Measurements from ENCODE around the gene ZEB1. TPM values are rescaled to one million over a fixed set of nuclear protein-coding genes. Genes with fewer than 3 reads are reported as not detected.

The ZEB1 gene
- total RNA-seq, 1 experiment from 2014 or later, result 10.3 TPM

- CTCF ChIA-PET, result no interaction called here
- no peak overlapping the region for H3K4me3 Mint-ChIP-seq (ENCODE audit: low read depth, unreplicated experiment)
- intact Hi-C loops (cut with micrococcal nuclease; ENCODE audit: unreplicated experiment), result no loop called here
- TF ChIP-seq CTCF (IDR thresholded peaks at IDR 0.05; ENCODE audit: unreplicated experiment), result no peak
- no peak overlapping the region for H3K27ac Mint-ChIP-seq (ENCODE audit: unreplicated experiment)
- H3K4me1 Mint-ChIP-seq (ENCODE audit: low read depth, unreplicated experiment), result peaks cover 16% of the 10 kb centered on the region
- peaks cover 25% of the 10 kb centered on the region for H3K27me3 Mint-ChIP-seq (ENCODE audit: unreplicated experiment)
- H3K36me3 Mint-ChIP-seq (ENCODE audit: insufficient read depth, unreplicated experiment), result no peaks in the 10 kb centered on the region
- H3K9me3 Mint-ChIP-seq (ENCODE audit: low read depth, unreplicated experiment), result peaks cover 2% of the 10 kb centered on the region
- DNase-seq, result no peak
- BruUV-seq (replicated peaks), result no TSS peak
Measured at GRCh38 chr10:31578181-31578852, 259.3 kb downstream of the ZEB1 start.

- no peak for TF ChIP-seq CTCF (IDR thresholded peaks at IDR 0.05; ENCODE audit: unreplicated experiment)
- CTCF ChIA-PET, result no interaction called here
- no peak for DNase-seq
- no TSS peak for BruUV-seq (replicated peaks)
- H3K27ac Mint-ChIP-seq (ENCODE audit: unreplicated experiment), result no peak overlapping the region
- H3K27me3 Mint-ChIP-seq (ENCODE audit: unreplicated experiment), result peaks cover 25% of the 10 kb centered on the region
- H3K4me1 Mint-ChIP-seq (ENCODE audit: low read depth, unreplicated experiment), result peaks cover 20% of the 10 kb centered on the region
- no peaks in the 10 kb centered on the region for H3K36me3 Mint-ChIP-seq (ENCODE audit: insufficient read depth, unreplicated experiment)
- peaks cover 2% of the 10 kb centered on the region for H3K9me3 Mint-ChIP-seq (ENCODE audit: low read depth, unreplicated experiment)
- intact Hi-C loops (cut with micrococcal nuclease; ENCODE audit: unreplicated experiment), result no loop called here
- H3K4me3 Mint-ChIP-seq (ENCODE audit: low read depth, unreplicated experiment), result no peak overlapping the region
Measured at GRCh38 chr10:31578951-31579350, 259.9 kb downstream of the ZEB1 start.

All from Calu3 (cell line).